NB4 (cell line): Measurements from ENCODE around the gene ESR2.

ENCODE experiments used
- CTCF ChIP-seq: IDR thresholded peaks from one replicate; pipeline ENCODE4 v1.5.1; 2012; ENCODE audit warnings: low read depth, low read length
- MYC ChIP-seq: IDR thresholded peaks from 2 replicates; pipeline ENCODE4 v1.6.1; 2011; ENCODE audit warnings: low read depth, low read length

GRCh38 chr14:64053694-64054669 lies 240.2 kb downstream of the ESR2 start:
- TF ChIP-seq CTCF: no peak
- TF ChIP-seq MYC: no peak
